ENCODE data around the gene CYP2E1.

DNA sequence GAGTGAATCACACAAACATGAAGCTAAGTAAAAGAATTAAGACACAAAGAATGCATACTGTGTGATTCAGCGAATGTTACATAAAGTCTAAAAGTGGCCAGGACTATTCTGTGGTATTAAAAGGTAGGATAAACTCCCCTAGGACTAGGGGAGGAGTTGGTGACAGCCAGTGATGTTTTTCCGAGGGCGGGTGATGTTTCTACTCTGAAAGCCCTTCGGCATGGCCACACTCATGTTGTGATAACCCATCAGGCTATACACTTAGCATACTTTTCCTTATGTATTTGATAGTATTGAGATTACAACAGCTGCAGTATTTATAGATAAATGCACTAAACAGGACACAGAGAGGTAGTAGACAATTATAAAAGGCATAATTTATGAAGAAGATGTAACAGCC lies 15.8 kb upstream of the CYP2E1 start:
- TF ChIP-seq, protein P1, sequence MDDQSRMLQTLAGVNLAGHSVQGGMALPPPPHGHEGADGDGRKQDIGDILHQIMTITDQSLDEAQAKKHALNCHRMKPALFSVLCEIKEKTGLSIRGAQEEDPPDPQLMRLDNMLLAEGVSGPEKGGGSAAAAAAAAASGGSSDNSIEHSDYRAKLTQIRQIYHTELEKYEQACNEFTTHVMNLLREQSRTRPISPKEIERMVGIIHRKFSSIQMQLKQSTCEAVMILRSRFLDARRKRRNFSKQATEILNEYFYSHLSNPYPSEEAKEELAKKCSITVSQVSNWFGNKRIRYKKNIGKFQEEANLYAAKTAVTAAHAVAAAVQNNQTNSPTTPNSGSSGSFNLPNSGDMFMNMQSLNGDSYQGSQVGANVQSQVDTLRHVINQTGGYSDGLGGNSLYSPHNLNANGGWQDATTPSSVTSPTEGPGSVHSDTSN (IDR thresholded peaks at IDR 0.05) = no peak
- TF ChIP-seq TAF1 (IDR thresholded peaks at IDR 0.05; ENCODE audit: borderline replicate concordance, low read depth, low read length) (no peak), POLR2AphosphoS5 (IDR thresholded peaks at IDR 0.05; ENCODE audit: low read depth, low read length) (no peak), RXRA (IDR thresholded peaks at IDR 0.05; ENCODE audit: borderline replicate concordance, low read depth) (no peak), CHD2 (IDR thresholded peaks at IDR 0.05; ENCODE audit: low read length, partially characterized antibody) (no peak), SIN3A (IDR thresholded peaks at IDR 0.05; ENCODE audit: borderline replicate concordance, low read depth, low read length) (no peak), FOXM1 (IDR thresholded peaks at IDR 0.05; ENCODE audit: low read depth) (no peak), GABPA (IDR thresholded peaks at IDR 0.05; ENCODE audit: low read depth) (no peak)
- TF ChIP-seq, protein P2, sequence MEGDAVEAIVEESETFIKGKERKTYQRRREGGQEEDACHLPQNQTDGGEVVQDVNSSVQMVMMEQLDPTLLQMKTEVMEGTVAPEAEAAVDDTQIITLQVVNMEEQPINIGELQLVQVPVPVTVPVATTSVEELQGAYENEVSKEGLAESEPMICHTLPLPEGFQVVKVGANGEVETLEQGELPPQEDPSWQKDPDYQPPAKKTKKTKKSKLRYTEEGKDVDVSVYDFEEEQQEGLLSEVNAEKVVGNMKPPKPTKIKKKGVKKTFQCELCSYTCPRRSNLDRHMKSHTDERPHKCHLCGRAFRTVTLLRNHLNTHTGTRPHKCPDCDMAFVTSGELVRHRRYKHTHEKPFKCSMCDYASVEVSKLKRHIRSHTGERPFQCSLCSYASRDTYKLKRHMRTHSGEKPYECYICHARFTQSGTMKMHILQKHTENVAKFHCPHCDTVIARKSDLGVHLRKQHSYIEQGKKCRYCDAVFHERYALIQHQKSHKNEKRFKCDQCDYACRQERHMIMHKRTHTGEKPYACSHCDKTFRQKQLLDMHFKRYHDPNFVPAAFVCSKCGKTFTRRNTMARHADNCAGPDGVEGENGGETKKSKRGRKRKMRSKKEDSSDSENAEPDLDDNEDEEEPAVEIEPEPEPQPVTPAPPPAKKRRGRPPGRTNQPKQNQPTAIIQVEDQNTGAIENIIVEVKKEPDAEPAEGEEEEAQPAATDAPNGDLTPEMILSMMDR (IDR thresholded peaks at IDR 0.05) = no peak
- TF ChIP-seq, protein P3, sequence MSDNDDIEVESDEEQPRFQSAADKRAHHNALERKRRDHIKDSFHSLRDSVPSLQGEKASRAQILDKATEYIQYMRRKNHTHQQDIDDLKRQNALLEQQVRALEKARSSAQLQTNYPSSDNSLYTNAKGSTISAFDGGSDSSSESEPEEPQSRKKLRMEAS (IDR thresholded peaks at IDR 0.05; ENCODE audit: low read depth) = no peak
- TF ChIP-seq, protein P4, sequence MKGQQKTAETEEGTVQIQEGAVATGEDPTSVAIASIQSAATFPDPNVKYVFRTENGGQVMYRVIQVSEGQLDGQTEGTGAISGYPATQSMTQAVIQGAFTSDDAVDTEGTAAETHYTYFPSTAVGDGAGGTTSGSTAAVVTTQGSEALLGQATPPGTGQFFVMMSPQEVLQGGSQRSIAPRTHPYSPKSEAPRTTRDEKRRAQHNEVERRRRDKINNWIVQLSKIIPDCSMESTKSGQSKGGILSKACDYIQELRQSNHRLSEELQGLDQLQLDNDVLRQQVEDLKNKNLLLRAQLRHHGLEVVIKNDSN (IDR thresholded peaks at IDR 0.05; ENCODE audit: borderline replicate concordance, low read depth) = no peak
